Stimulated activated naive CD4-positive, alpha-beta T cell (primary cell): ENCODE data around the gene ADGRV1.
"Not testable (repeated sequence)": the region's sequence is repeated elsewhere in the genome, so short reads cannot be mapped to it uniquely, and the experiment has no call there.

Source experiments
- DNase-seq, 6 experiments: peaks; one replicate each; lab custom pipeline; 2025; lab: John Stamatoyannopoulos, UW

ADGRV1 gene

GRCh38 chr5:90553711-90554110 is 4.9 kb upstream of the ADGRV1 start:
- DNase-seq = no peak

- no peak for DNase-seq
Measured at GRCh38 chr5:90554358-90555006, 4.1 kb upstream of the ADGRV1 start.

GRCh38 chr5:90555666-90556065 is 2.9 kb upstream of the ADGRV1 start:
- no peak for DNase-seq

- no peak for DNase-seq
Measured at GRCh38 chr5:90557391-90557790, 1.2 kb upstream of the ADGRV1 start.

GRCh38 chr5:90557871-90558270 is 726 bp upstream of the ADGRV1 start:
- DNase-seq = no peak

- DNase-seq = no peak
Measured at GRCh38 chr5:90560771-90561170, 2.2 kb downstream of the ADGRV1 start.

GRCh38 chr5:90561766-90562165 is 3.2 kb downstream of the ADGRV1 start:
- no peak for DNase-seq

GRCh38 chr5:90562341-90562740 is 3.7 kb downstream of the ADGRV1 start:
- no peak for DNase-seq

GRCh38 chr5:90563108-90563507 is 4.5 kb downstream of the ADGRV1 start:
- DNase-seq = no peak

- no peak for DNase-seq
Measured at GRCh38 chr5:90565491-90565890, 6.9 kb downstream of the ADGRV1 start.

GRCh38 chr5:90569084-90569483 is 10.5 kb downstream of the ADGRV1 start:
- DNase-seq = no peak

GRCh38 chr5:90570034-90570433 is 11.4 kb downstream of the ADGRV1 start:
- DNase-seq = no peak

- DNase-seq = no peak
Measured at GRCh38 chr5:90571147-90571773, 12.7 kb downstream of the ADGRV1 start.

- DNase-seq = no peak
Measured at GRCh38 chr5:90575712-90576111, 17.1 kb downstream of the ADGRV1 start.

- not testable (repeated sequence) for DNase-seq
Measured at GRCh38 chr5:90576566-90576965, 18.0 kb downstream of the ADGRV1 start.

- DNase-seq = not testable (repeated sequence)
Measured at GRCh38 chr5:90579905-90580304, 21.3 kb downstream of the ADGRV1 start.

- DNase-seq = no peak
Measured at GRCh38 chr5:90581956-90582355, 23.4 kb downstream of the ADGRV1 start.

- DNase-seq = no peak
Measured at GRCh38 chr5:90585337-90585986, 26.9 kb downstream of the ADGRV1 start.

GRCh38 chr5:90586469-90586868 is 27.9 kb downstream of the ADGRV1 start:
- no peak for DNase-seq

- DNase-seq = no peak
Measured at GRCh38 chr5:90590170-90590569, 31.6 kb downstream of the ADGRV1 start.

- not testable (repeated sequence) for DNase-seq
Measured at GRCh38 chr5:90593083-90593482, 34.5 kb downstream of the ADGRV1 start.

- DNase-seq = not testable (repeated sequence)
Measured at GRCh38 chr5:90595766-90596165, 37.2 kb downstream of the ADGRV1 start.

GRCh38 chr5:90598293-90598692 is 39.7 kb downstream of the ADGRV1 start:
- DNase-seq = no peak
